ENCODE data around the gene OLFML3. TPM values are rescaled to one million over a fixed set of nuclear protein-coding genes. Genes with fewer than 3 reads are reported as not detected.

Gene OLFML3
- total RNA-seq, 1 experiment from 2014 or later, result 171 TPM

DNA sequence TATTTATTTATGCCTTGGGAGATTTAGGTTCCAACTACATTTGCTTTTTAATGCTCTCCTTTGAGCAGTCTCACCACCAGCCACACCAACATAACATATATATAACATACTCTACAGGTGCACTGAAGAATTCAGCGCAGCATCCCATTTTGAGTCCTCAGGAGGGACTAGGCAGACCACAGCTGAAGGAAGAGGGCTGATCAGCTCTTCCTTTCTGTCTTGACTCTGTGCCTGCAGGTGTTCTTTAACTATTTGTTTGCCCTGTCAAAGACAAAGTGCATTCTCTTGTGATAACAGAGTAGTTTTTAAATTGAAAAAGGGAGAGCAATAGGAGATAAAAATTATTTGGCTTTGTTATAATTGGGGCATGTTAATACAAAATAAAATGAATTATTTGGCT, 33.2 kb upstream of the OLFML3 start:
- Mint-ChIP-seq H3K4me1 (peaks cover 20 to 24% of the 10 kb centered on the region in 2 experiments), H3K9me3 (no peaks in the 10 kb centered on the region), H3K27ac (peak overlapping the region in 1 of 3 experiments; percentile 35; a peak in 1 of 7 replicates), H3K36me3 (ENCODE audit: insufficient read depth in 1 of 3, low read depth in 3 of 3) (peaks cover 7 to 25% (median 12%) of the 10 kb centered on the region in 3 experiments; a peak in 6 of 7 replicates), H3K27me3 (ENCODE audit: low read depth) (no peaks in the 10 kb centered on the region), H3K4me3 (no peak overlapping the region)
- Histone ChIP-seq H3K9me3 (ENCODE audit: control insufficient read depth, low read depth, low read length) (no peaks in the 10 kb centered on the region), H3K79me2 (ENCODE audit: insufficient read depth, low read length) (no peaks in the 10 kb centered on the region; the same call in 1 of the 2 replicates), H3K18ac (ENCODE audit: insufficient read length, low read depth, low read length) (no peak overlapping the region), H4K8ac (replicated peaks; ENCODE audit: insufficient read length, low read depth, low read length) (no peak overlapping the region), H4K91ac (ENCODE audit: insufficient read length, low read depth, low read length) (no peak overlapping the region), H3K4ac (ENCODE audit: low read depth, low read length) (no peak overlapping the region), H3K79me1 (ENCODE audit: insufficient read depth, low read depth, low read length, poor library complexity, severe bottlenecking) (peaks cover 9% of the 10 kb centered on the region), H3K4me2 (ENCODE audit: insufficient read depth, insufficient read length, low read length) (no peak overlapping the region), H2AK5ac (ENCODE audit: insufficient read length, low read length) (no peak overlapping the region), H3K9ac (ENCODE audit: extremely low read depth, insufficient read length, low read length) (no peak overlapping the region), H3K14ac (ENCODE audit: insufficient read depth, low read length) (no peak overlapping the region), H3K27ac (ENCODE audit: insufficient read length, low read depth, low read length) (no peak overlapping the region), H3K4me1 (ENCODE audit: insufficient read depth, low read length) (peaks cover 3% of the 10 kb centered on the region; the same call in 1 of the 2 replicates), H2BK5ac (ENCODE audit: insufficient read length, low read length) (no peak overlapping the region), H3K23me2 (ENCODE audit: insufficient read length, low read depth, low read length, poor library complexity, severe bottlenecking) (no peaks in the 10 kb centered on the region), H4K20me1 (ENCODE audit: control insufficient read depth, insufficient read depth, insufficient read length) (no peaks in the 10 kb centered on the region), H2BK20ac (ENCODE audit: low read depth, low read length, poor library complexity, severe bottlenecking) (no peak overlapping the region), H3K23ac (ENCODE audit: insufficient read length, low read depth, low read length) (no peak overlapping the region), H2AFZ (ENCODE audit: low read length) (no peak overlapping the region), H2BK15ac (ENCODE audit: low read depth, low read length) (no peak overlapping the region), H3T11ph (ENCODE audit: low read length) (no peak overlapping the region), H3K56ac (ENCODE audit: insufficient read length, low read depth, low read length) (no peak overlapping the region), H4K5ac (ENCODE audit: insufficient read length, low read depth, low read length) (no peak overlapping the region), H2BK120ac (ENCODE audit: low read depth, low read length, poor library complexity, severe bottlenecking) (no peak overlapping the region), H2BK12ac (ENCODE audit: insufficient read length, low read depth, low read length) (no peak overlapping the region), H3K27me3 (ENCODE audit: insufficient read depth, low read length) (no peaks in the 10 kb centered on the region)
- TF ChIP-seq, protein P1, sequence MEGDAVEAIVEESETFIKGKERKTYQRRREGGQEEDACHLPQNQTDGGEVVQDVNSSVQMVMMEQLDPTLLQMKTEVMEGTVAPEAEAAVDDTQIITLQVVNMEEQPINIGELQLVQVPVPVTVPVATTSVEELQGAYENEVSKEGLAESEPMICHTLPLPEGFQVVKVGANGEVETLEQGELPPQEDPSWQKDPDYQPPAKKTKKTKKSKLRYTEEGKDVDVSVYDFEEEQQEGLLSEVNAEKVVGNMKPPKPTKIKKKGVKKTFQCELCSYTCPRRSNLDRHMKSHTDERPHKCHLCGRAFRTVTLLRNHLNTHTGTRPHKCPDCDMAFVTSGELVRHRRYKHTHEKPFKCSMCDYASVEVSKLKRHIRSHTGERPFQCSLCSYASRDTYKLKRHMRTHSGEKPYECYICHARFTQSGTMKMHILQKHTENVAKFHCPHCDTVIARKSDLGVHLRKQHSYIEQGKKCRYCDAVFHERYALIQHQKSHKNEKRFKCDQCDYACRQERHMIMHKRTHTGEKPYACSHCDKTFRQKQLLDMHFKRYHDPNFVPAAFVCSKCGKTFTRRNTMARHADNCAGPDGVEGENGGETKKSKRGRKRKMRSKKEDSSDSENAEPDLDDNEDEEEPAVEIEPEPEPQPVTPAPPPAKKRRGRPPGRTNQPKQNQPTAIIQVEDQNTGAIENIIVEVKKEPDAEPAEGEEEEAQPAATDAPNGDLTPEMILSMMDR (conservative IDR thresholded peaks at IDR 0.05), result no peak
- DNase-seq, result no peak
- WGBS (ENCODE audit: extremely low coverage, insufficient read length, low lambda C conversion rate), result no CpG with 5 or more reads among the region's 1 CpG

Data from H9 (cell line).